H9 (cell line): ENCODE data around the gene DYDC1. TPM values are rescaled to one million over a fixed set of nuclear protein-coding genes. Genes with fewer than 3 reads are reported as not detected.

Experiments
- DNase-seq: peaks from one replicate; pipeline ENCODE4 v3.0.0-alpha.2; 2017
- H2AFZ ChIP-seq: one replicate; pipeline ENCODE4 v1.6.1; 2013; ENCODE audit warnings: mild to moderate bottlenecking, low read length, control low read depth, moderate library complexity
- H2AK5ac ChIP-seq: 2 replicates; pipeline ENCODE4 v1.6.1; 2013; ENCODE audit warnings: low read length, control low read depth, mixed read lengths; ENCODE audit not compliant: insufficient read length
- H2BK120ac ChIP-seq: one replicate; pipeline ENCODE4 v1.6.1; 2013; ENCODE audit warnings: low read depth, mild to moderate bottlenecking, low read length, control low read depth, inconsistent platforms; ENCODE audit not compliant: poor library complexity, severe bottlenecking
- H2BK12ac ChIP-seq: 2 replicates; pipeline ENCODE4 v1.6.1; 2013; ENCODE audit warnings: low read length, control low read depth, mixed read lengths, low read depth; ENCODE audit not compliant: insufficient read length
- H2BK15ac ChIP-seq: 2 replicates; pipeline ENCODE4 v1.6.1; 2013; ENCODE audit warnings: low read depth, low read length, control low read depth
- H2BK20ac ChIP-seq: one replicate; pipeline ENCODE4 v1.6.1; 2013; ENCODE audit warnings: low read depth, mild to moderate bottlenecking, low read length, control low read depth, inconsistent platforms; ENCODE audit not compliant: poor library complexity, severe bottlenecking
- H2BK5ac ChIP-seq: 2 replicates; pipeline ENCODE4 v1.6.1; 2013; ENCODE audit warnings: low read length, control low read depth, mixed read lengths; ENCODE audit not compliant: insufficient read length
- H3K14ac ChIP-seq: 2 replicates; pipeline ENCODE4 v1.6.1; 2013; ENCODE audit warnings: low read length, control low read depth; ENCODE audit not compliant: insufficient read depth
- H3K18ac ChIP-seq: 2 replicates; pipeline ENCODE4 v1.6.1; 2013; ENCODE audit warnings: low read depth, mild to moderate bottlenecking, mixed read lengths, low read length, control low read depth; ENCODE audit not compliant: insufficient read length
- H3K23ac ChIP-seq: 2 replicates; pipeline ENCODE4 v1.6.1; 2013; ENCODE audit warnings: low read length, control low read depth, mixed read lengths, low read depth; ENCODE audit not compliant: insufficient read length
- H3K23me2 ChIP-seq: 2 replicates; pipeline ENCODE4 v1.6.1; 2013; ENCODE audit warnings: low read depth, mild to moderate bottlenecking, mixed read lengths, low read length, control low read depth; ENCODE audit not compliant: insufficient read length, poor library complexity, severe bottlenecking
- H3K27ac ChIP-seq: 2 replicates; pipeline ENCODE4 v1.5.1; 2013; ENCODE audit warnings: low read length, control low read depth, mixed read lengths, low read depth; ENCODE audit not compliant: insufficient read length
- H3K27me3 ChIP-seq: 2 replicates; pipeline ENCODE4 v1.6.1; 2013; ENCODE audit warnings: low read length, control low read depth, inconsistent platforms; ENCODE audit not compliant: insufficient read depth
- H3K4ac ChIP-seq: 2 replicates; pipeline ENCODE4 v1.6.1; 2013; ENCODE audit warnings: low read depth, mild to moderate bottlenecking, control low read depth, inconsistent platforms, low read length, moderate library complexity
- H3K4me1 ChIP-seq: 2 replicates; pipeline ENCODE4 v1.6.1; 2013; ENCODE audit warnings: low read length, control low read depth, inconsistent platforms; ENCODE audit not compliant: insufficient read depth
- H3K4me2 ChIP-seq: 2 replicates; pipeline ENCODE4 v1.6.1; 2013; ENCODE audit warnings: low read length, control low read depth, mixed read lengths; ENCODE audit not compliant: insufficient read length, insufficient read depth
- H3K56ac ChIP-seq: 2 replicates; pipeline ENCODE4 v1.6.1; 2013; ENCODE audit warnings: low read depth, mild to moderate bottlenecking, mixed read lengths, low read length, control low read depth; ENCODE audit not compliant: insufficient read length
- H3K79me1 ChIP-seq: 2 replicates; pipeline ENCODE4 v1.6.1; 2013; ENCODE audit warnings: low read depth, mild to moderate bottlenecking, moderate library complexity, low read length, control low read depth, inconsistent platforms; ENCODE audit not compliant: insufficient read depth, poor library complexity, severe bottlenecking
- H3K79me2 ChIP-seq: 2 replicates; pipeline ENCODE4 v1.6.1; 2013; ENCODE audit warnings: low read length, control low read depth, inconsistent platforms; ENCODE audit not compliant: insufficient read depth
- H3K9ac ChIP-seq: 2 replicates; pipeline ENCODE4 v1.6.1; 2013; ENCODE audit warnings: low read length, control low read depth, mixed read lengths; ENCODE audit not compliant: insufficient read length; ENCODE audit errors: extremely low read depth
- H3K9me3 ChIP-seq: one replicate; pipeline ENCODE4 v1.6.1; 2013; ENCODE audit warnings: low read depth, low read length, inconsistent platforms; ENCODE audit not compliant: control insufficient read depth
- H3T11ph ChIP-seq: one replicate; pipeline ENCODE4 v1.6.1; 2013; ENCODE audit warnings: mild to moderate bottlenecking, low read length, control low read depth, inconsistent platforms
- H4K20me1 ChIP-seq: one replicate; pipeline ENCODE4 v1.6.1; 2013; ENCODE audit not compliant: control insufficient read depth, insufficient read length, insufficient read depth
- H4K5ac ChIP-seq: 2 replicates; pipeline ENCODE4 v1.6.1; 2013; ENCODE audit warnings: low read depth, mild to moderate bottlenecking, mixed read lengths, low read length, control low read depth; ENCODE audit not compliant: insufficient read length
- H4K8ac ChIP-seq: replicated peaks from 2 replicates; pipeline ENCODE4 v1.6.1; 2013; ENCODE audit warnings: low read length, control low read depth, mixed read lengths, low read depth; ENCODE audit not compliant: insufficient read length
- H4K91ac ChIP-seq: 2 replicates; pipeline ENCODE4 v1.6.1; 2013; ENCODE audit warnings: low read depth, mild to moderate bottlenecking, moderate library complexity, mixed read lengths, low read length, control low read depth; ENCODE audit not compliant: insufficient read length
- H3K27ac Mint-ChIP-seq, 3 experiments: 2 replicates in 2 of 3; 3 replicates in 1 of 3; pipeline ENCODE4 v1.8.0; 2020 to 2021; ENCODE audit warnings: mixed read lengths in 3 of 3, mild to moderate bottlenecking in 1 of 3, moderate library complexity in 1 of 3
- H3K27me3 Mint-ChIP-seq: 2 replicates; pipeline ENCODE4 v1.8.0; 2021; ENCODE audit warnings: low read depth, mild to moderate bottlenecking, moderate library complexity, mixed read lengths
- H3K36me3 Mint-ChIP-seq, 3 experiments: 2 replicates in 2 of 3; 3 replicates in 1 of 3; pipeline ENCODE4 v1.8.0; 2020 to 2021; ENCODE audit warnings: low read depth in 3 of 3, mixed read lengths in 3 of 3; ENCODE audit not compliant: insufficient read depth in 1 of 3
- H3K4me1 Mint-ChIP-seq, 2 experiments: 2 replicates each; pipeline ENCODE4 v1.8.0; 2020; ENCODE audit warnings: mixed read lengths in 2 of 2
- H3K4me3 Mint-ChIP-seq, 2 experiments: 2 replicates in 1 of 2; 3 replicates in 1 of 2; pipeline ENCODE4 v1.8.0; 2020 to 2021; ENCODE audit warnings: mild to moderate bottlenecking in 2 of 2, mixed read lengths in 2 of 2, moderate library complexity in 1 of 2
- H3K9me3 Mint-ChIP-seq, 2 experiments: 2 replicates in 1 of 2; 3 replicates in 1 of 2; pipeline ENCODE4 v1.8.0; 2020; ENCODE audit warnings: mild to moderate bottlenecking in 2 of 2, mixed read lengths in 2 of 2, moderate library complexity in 1 of 2
- WGBS: extraction: QIAGEN DNeasy Blood & Tissue Kit; methylation state at CpG from one replicate; pipeline ENCODE4 v1.1.7; 2013; ENCODE audit warnings: missing lambda C conversion rate, low lambda C conversion rate, mixed read lengths; ENCODE audit not compliant: insufficient read length; ENCODE audit errors: extremely low coverage; 5-methylcytosine and 5-hydroxymethylcytosine counted together
- total RNA-seq: library from RNA; stranded (reverse); gene quantifications from 2 replicates; pipeline ENCODE4 v1.2.1, GENCODE V29; 2021
- TF ChIP-seq, protein P1 (sequence below): fragments of 200-600 bp; sonication (generic); conservative IDR thresholded peaks from 3 replicates; pipeline ENCODE4 v1.8.0; 2021; ENCODE audit warnings: antibody characterized with exemption, mild to moderate bottlenecking

Gene DYDC1
- total RNA-seq, 1 experiment from 2014 or later = not detected

- Histone ChIP-seq H4K91ac (no peak overlapping the region), H3K18ac (no peak overlapping the region), H3K9me3 (no peaks in the 10 kb centered on the region), H3K9ac (no peak overlapping the region), H2AFZ (no peak overlapping the region), H2BK120ac (no peak overlapping the region), H4K20me1 (no peaks in the 10 kb centered on the region), H3K27me3 (no peaks in the 10 kb centered on the region), H2BK5ac (no peak overlapping the region), H3K23me2 (no peaks in the 10 kb centered on the region), H3K79me1 (no peaks in the 10 kb centered on the region), H3K4me1 (no peaks in the 10 kb centered on the region), H2BK15ac (no peak overlapping the region), H3K14ac (no peak overlapping the region), H4K5ac (no peak overlapping the region), H3K4ac (no peak overlapping the region), H3K56ac (no peak overlapping the region), H2BK20ac (no peak overlapping the region), H4K8ac (no peak overlapping the region), H3K4me2 (no peak overlapping the region), H3K23ac (no peak overlapping the region), H3K79me2 (no peaks in the 10 kb centered on the region), H2BK12ac (no peak overlapping the region), H3T11ph (no peak overlapping the region), H3K27ac (no peak overlapping the region), H2AK5ac (no peak overlapping the region)
- Mint-ChIP-seq H3K4me1 (no peaks in the 10 kb centered on the region), H3K4me3 (no peak overlapping the region), H3K27ac (no peak overlapping the region), H3K36me3 (no peaks in the 10 kb centered on the region), H3K9me3 (0 out of 5 replicates have a peak, but pooled peaks cover 0 to 4% of the 10 kb centered on the region in 2 experiments), H3K27me3 (peaks cover 11% of the 10 kb centered on the region)
- TF ChIP-seq, protein P1, sequence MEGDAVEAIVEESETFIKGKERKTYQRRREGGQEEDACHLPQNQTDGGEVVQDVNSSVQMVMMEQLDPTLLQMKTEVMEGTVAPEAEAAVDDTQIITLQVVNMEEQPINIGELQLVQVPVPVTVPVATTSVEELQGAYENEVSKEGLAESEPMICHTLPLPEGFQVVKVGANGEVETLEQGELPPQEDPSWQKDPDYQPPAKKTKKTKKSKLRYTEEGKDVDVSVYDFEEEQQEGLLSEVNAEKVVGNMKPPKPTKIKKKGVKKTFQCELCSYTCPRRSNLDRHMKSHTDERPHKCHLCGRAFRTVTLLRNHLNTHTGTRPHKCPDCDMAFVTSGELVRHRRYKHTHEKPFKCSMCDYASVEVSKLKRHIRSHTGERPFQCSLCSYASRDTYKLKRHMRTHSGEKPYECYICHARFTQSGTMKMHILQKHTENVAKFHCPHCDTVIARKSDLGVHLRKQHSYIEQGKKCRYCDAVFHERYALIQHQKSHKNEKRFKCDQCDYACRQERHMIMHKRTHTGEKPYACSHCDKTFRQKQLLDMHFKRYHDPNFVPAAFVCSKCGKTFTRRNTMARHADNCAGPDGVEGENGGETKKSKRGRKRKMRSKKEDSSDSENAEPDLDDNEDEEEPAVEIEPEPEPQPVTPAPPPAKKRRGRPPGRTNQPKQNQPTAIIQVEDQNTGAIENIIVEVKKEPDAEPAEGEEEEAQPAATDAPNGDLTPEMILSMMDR = no peak
- no CpG with 5 or more reads among the region's 2 CpGs for WGBS
- no peak for DNase-seq
Observed at GRCh38 chr10:80394358-80394916, 37.9 kb upstream of the DYDC1 start.
